HEK293 (cell line): ENCODE measurements around the gene EDAR.
A peak's percentile ranks its signal among the peaks of the same experiment; 100 is the strongest.

Experiments used
- CTCF ChIA-PET: fragments of 350-600 bp; formaldehyde crosslinking; extraction: SDS; loops from one replicate; lab custom pipeline; 2021; ENCODE audit warnings: antibody characterized with exemption; lab: Yijun Ruan, JAX
- POLR2A ChIA-PET: fragments of 300-600 bp; formaldehyde crosslinking; extraction: SDS; loops from one replicate; lab custom pipeline; 2020; ENCODE audit warnings: antibody characterized with exemption, inconsistent platforms; lab: Yijun Ruan, JAX
- H3K27ac ChIP-seq: fragments of 200-500 bp; sonication (Bioruptor generic); 2 replicates; pipeline ENCODE4 v1.5.1; 2014; ENCODE audit warnings: low read depth, low read length, control low read depth, inconsistent platforms; ENCODE audit errors: extremely low read depth
- H3K36me3 ChIP-seq, 2 experiments: fragments of 200-500 bp in 1 of 2; sonication (Bioruptor generic) in 1 of 2; 1 replicate in 1 of 2; 2 replicates in 1 of 2; pipeline ENCODE4 v1.5.1; 2014 to 2017; ENCODE audit warnings: inconsistent platforms in 2 of 2, low read length in 2 of 2; ENCODE audit not compliant: control insufficient read depth in 2 of 2, insufficient read depth in 1 of 2
- H3K4me1 ChIP-seq: fragments of 200-500 bp; sonication (Bioruptor generic); 2 replicates; pipeline ENCODE4 v1.5.1; 2014; ENCODE audit warnings: mild to moderate bottlenecking, low read length, inconsistent platforms; ENCODE audit not compliant: control insufficient read depth, insufficient read depth
- H3K4me3 ChIP-seq: 2 replicates; pipeline ENCODE4 v1.5.1; 2011; ENCODE audit warnings: low read depth, mild to moderate bottlenecking, control low read depth, low read length, moderate library complexity
- H3K9me3 ChIP-seq: fragments of 200-500 bp; sonication (Bioruptor generic); 2 replicates; pipeline ENCODE4 v1.5.1; 2014; ENCODE audit warnings: low read depth, low read length, inconsistent platforms; ENCODE audit not compliant: control insufficient read depth, insufficient read depth
- GFI1B ChIP-seq: fragments of 450-650 bp; formaldehyde crosslinking; IDR thresholded peaks from 2 replicates; pipeline ENCODE4 v1.5.1; 2016; ENCODE audit warnings: missing biosample characterization, missing genetic modification characterization
- GLI2 ChIP-seq: fragments of 450-650 bp; formaldehyde crosslinking; IDR thresholded peaks from 2 replicates; pipeline ENCODE4; 2017; ENCODE audit warnings: missing biosample characterization, missing genetic modification characterization, low read depth, borderline replicate concordance
- GLIS2 ChIP-seq: fragments of 450-650 bp; formaldehyde crosslinking; IDR thresholded peaks from 2 replicates; pipeline ENCODE4 v1.5.1; 2016; ENCODE audit warnings: missing biosample characterization, missing genetic modification characterization
- MYNN ChIP-seq: fragments of 450-650 bp; formaldehyde crosslinking; IDR thresholded peaks from 2 replicates; pipeline ENCODE4 v1.5.1; 2016; ENCODE audit warnings: missing biosample characterization, missing genetic modification characterization, borderline replicate concordance
- OSR2 ChIP-seq: fragments of 450-650 bp; formaldehyde crosslinking; IDR thresholded peaks from 2 replicates; pipeline ENCODE4 v1.5.1; 2016; ENCODE audit warnings: missing biosample characterization, missing genetic modification characterization
- SP7 ChIP-seq: fragments of 450-650 bp; formaldehyde crosslinking; IDR thresholded peaks from 2 replicates; pipeline ENCODE4 v1.5.1; 2016; ENCODE audit warnings: missing biosample characterization, missing genetic modification characterization
- WT1 ChIP-seq: fragments of 450-650 bp; formaldehyde crosslinking; IDR thresholded peaks from 2 replicates; pipeline ENCODE4 v1.5.1; 2016; ENCODE audit warnings: missing biosample characterization, missing genetic modification characterization
- ZFP69B ChIP-seq: fragments of 450-650 bp; formaldehyde crosslinking; IDR thresholded peaks from 2 replicates; pipeline ENCODE4 v1.5.1; 2016; ENCODE audit warnings: missing biosample characterization, missing genetic modification characterization
- ZIC2 ChIP-seq: fragments of 450-650 bp; formaldehyde crosslinking; IDR thresholded peaks from 2 replicates; pipeline ENCODE4 v1.5.1; 2016; ENCODE audit warnings: missing biosample characterization, missing genetic modification characterization
- ZNF114 ChIP-seq: fragments of 450-650 bp; formaldehyde crosslinking; IDR thresholded peaks from 2 replicates; pipeline ENCODE4 v1.5.0; 2017; ENCODE audit warnings: missing biosample characterization, missing genetic modification characterization
- ZNF138 ChIP-seq: fragments of 450-650 bp; formaldehyde crosslinking; IDR thresholded peaks from 2 replicates; pipeline ENCODE4 v1.5.1; 2016; ENCODE audit warnings: missing biosample characterization, missing genetic modification characterization, borderline replicate concordance
- ZNF148 ChIP-seq: fragments of 450-650 bp; formaldehyde crosslinking; IDR thresholded peaks from 2 replicates; pipeline ENCODE4 v1.5.0; 2017; ENCODE audit warnings: missing biosample characterization, missing genetic modification characterization, borderline replicate concordance
- ZNF211 ChIP-seq: fragments of 450-650 bp; formaldehyde crosslinking; IDR thresholded peaks from 2 replicates; pipeline ENCODE4 v1.5.1; 2016; ENCODE audit warnings: low read depth, missing biosample characterization, missing genetic modification characterization
- ZNF223 ChIP-seq: fragments of 450-650 bp; formaldehyde crosslinking; IDR thresholded peaks from 2 replicates; pipeline ENCODE4 v1.5.1; 2016; ENCODE audit warnings: missing biosample characterization, missing genetic modification characterization
- ZNF23 ChIP-seq: fragments of 450-650 bp; formaldehyde crosslinking; IDR thresholded peaks from 2 replicates; pipeline ENCODE4 v1.5.1; 2016; ENCODE audit warnings: missing biosample characterization, missing genetic modification characterization, borderline replicate concordance
- ZNF311 ChIP-seq: fragments of 450-650 bp; formaldehyde crosslinking; IDR thresholded peaks from 2 replicates; pipeline ENCODE4 v1.5.1; 2017; ENCODE audit warnings: missing biosample characterization, missing genetic modification characterization, borderline replicate concordance
- ZNF398 ChIP-seq: fragments of 450-650 bp; formaldehyde crosslinking; IDR thresholded peaks from 2 replicates; pipeline ENCODE4 v1.5.1; 2017; ENCODE audit warnings: missing biosample characterization, missing genetic modification characterization
- ZNF404 ChIP-seq: fragments of 450-650 bp; formaldehyde crosslinking; IDR thresholded peaks from 2 replicates; pipeline ENCODE4 v1.5.1; 2017; ENCODE audit warnings: missing biosample characterization, missing genetic modification characterization
- ZNF423 ChIP-seq: fragments of 450-650 bp; formaldehyde crosslinking; IDR thresholded peaks from 2 replicates; pipeline ENCODE4 v1.5.1; 2016; ENCODE audit warnings: missing biosample characterization, missing genetic modification characterization
- ZNF521 ChIP-seq: fragments of 450-650 bp; formaldehyde crosslinking; IDR thresholded peaks from 2 replicates; pipeline ENCODE4 v1.5.1; 2017; ENCODE audit warnings: missing biosample characterization, mild to moderate bottlenecking, missing genetic modification characterization
- ZNF530 ChIP-seq: fragments of 450-650 bp; formaldehyde crosslinking; IDR thresholded peaks from 2 replicates; pipeline ENCODE4 v1.5.1; 2016; ENCODE audit warnings: low read depth, missing biosample characterization, missing genetic modification characterization
- ZNF571 ChIP-seq: fragments of 450-650 bp; formaldehyde crosslinking; IDR thresholded peaks from 2 replicates; pipeline ENCODE4 v1.5.0; 2017; ENCODE audit warnings: missing biosample characterization, missing genetic modification characterization
- ZNF600 ChIP-seq: fragments of 450-650 bp; formaldehyde crosslinking; IDR thresholded peaks from 2 replicates; pipeline ENCODE4 v1.5.1; 2016; ENCODE audit warnings: missing biosample characterization, missing genetic modification characterization
- ZNF624 ChIP-seq: fragments of 450-650 bp; formaldehyde crosslinking; IDR thresholded peaks from 2 replicates; pipeline ENCODE4 v1.5.1; 2017; ENCODE audit warnings: missing biosample characterization, missing genetic modification characterization
- ZNF654 ChIP-seq: fragments of 450-650 bp; formaldehyde crosslinking; IDR thresholded peaks from 2 replicates; pipeline ENCODE4 v1.5.1; 2016; ENCODE audit warnings: low read depth, missing biosample characterization, missing genetic modification characterization
- ZNF670 ChIP-seq: fragments of 450-650 bp; formaldehyde crosslinking; IDR thresholded peaks from 2 replicates; pipeline ENCODE4 v1.5.1; 2016; ENCODE audit warnings: missing biosample characterization, missing genetic modification characterization, low read depth
- ZNF707 ChIP-seq: fragments of 450-650 bp; formaldehyde crosslinking; IDR thresholded peaks from 2 replicates; pipeline ENCODE4 v1.5.1; 2016; ENCODE audit warnings: missing biosample characterization, missing genetic modification characterization
- ZNF747 ChIP-seq: fragments of 450-650 bp; formaldehyde crosslinking; IDR thresholded peaks from 2 replicates; pipeline ENCODE4 v1.5.1; 2016; ENCODE audit warnings: missing biosample characterization, missing genetic modification characterization
- ZSCAN16 ChIP-seq: fragments of 450-650 bp; formaldehyde crosslinking; IDR thresholded peaks from 2 replicates; pipeline ENCODE4 v1.5.1; 2016; ENCODE audit warnings: missing biosample characterization, missing genetic modification characterization
- ZSCAN5A ChIP-seq: fragments of 450-650 bp; formaldehyde crosslinking; IDR thresholded peaks from 2 replicates; pipeline ENCODE4 v1.5.1; 2016; ENCODE audit warnings: missing biosample characterization, missing genetic modification characterization
- ZXDB ChIP-seq: fragments of 450-650 bp; formaldehyde crosslinking; IDR thresholded peaks from 2 replicates; pipeline ENCODE4 v1.5.1; 2016; ENCODE audit warnings: missing biosample characterization, missing genetic modification characterization

EDAR gene

GRCh38 chr2:109027702-109028101 is 38.7 kb upstream of the EDAR start:
- Histone ChIP-seq H3K4me1 (peaks cover 32% of the 10 kb centered on the region), H3K36me3 (no peaks in the 10 kb centered on the region), H3K27ac (no peak overlapping the region), H3K4me3 (no peak overlapping the region), H3K9me3 (no peaks in the 10 kb centered on the region)
- TF ChIP-seq ZNF571 (tag by site-specific recombination) = no peak
- no peak for TF ChIP-seq OSR2 (tag by site-specific recombination)
- no peak for TF ChIP-seq ZNF23 (tag by site-specific recombination)
- peak; percentile 72 for TF ChIP-seq ZIC2 (tag by site-specific recombination)
- TF ChIP-seq ZSCAN5A (tag by site-specific recombination) = no peak
- CTCF ChIA-PET = no interaction called here
- POLR2A ChIA-PET = no interaction called here

GRCh38 chr2:109024477-109024876 is 35.5 kb upstream of the EDAR start:
- Histone ChIP-seq H3K4me1 (peaks cover 18% of the 10 kb centered on the region), H3K27ac (no peak overlapping the region), H3K9me3 (no peaks in the 10 kb centered on the region), H3K36me3 (no peaks in the 10 kb centered on the region), H3K4me3 (no peak overlapping the region)
- ChIA-PET POLR2A (no interaction called here), CTCF (no interaction called here)
- no peak for TF ChIP-seq ZNF311 (tag by site-specific recombination)
- no peak for TF ChIP-seq ZNF600
- no peak for TF ChIP-seq GLI2 (tag by site-specific recombination)
- no peak for TF ChIP-seq ZNF624
- TF ChIP-seq ZNF138 (tag by site-specific recombination) = no peak
- TF ChIP-seq WT1 = no peak
- no peak for TF ChIP-seq GFI1B
- TF ChIP-seq ZNF521 (tag by site-specific recombination) = no peak
- TF ChIP-seq ZNF654 (tag by site-specific recombination) = no peak
- no peak for TF ChIP-seq ZNF707 (tag by site-specific recombination)
- no peak for TF ChIP-seq ZIC2 (tag by site-specific recombination)
- no peak for TF ChIP-seq ZNF223 (tag by site-specific recombination)
- no peak for TF ChIP-seq GLIS2 (tag by site-specific recombination)
- no peak for TF ChIP-seq SP7

GRCh38 chr2:109021895-109022300 is 32.9 kb upstream of the EDAR start:
- CTCF ChIA-PET = interaction anchor here (1.0 to 1.2 kb wide), 2 partner anchors 23 to 44 kb away, joined by 3 to 4 read pairs; no protein-coding TSS in a partner anchor
- H3K27ac ChIP-seq = no peak overlapping the region
- H3K4me3 ChIP-seq = no peak overlapping the region
- no peaks in the 10 kb centered on the region for H3K36me3 ChIP-seq
- POLR2A ChIA-PET = no interaction called here
- peaks cover 7% of the 10 kb centered on the region for H3K4me1 ChIP-seq
- H3K9me3 ChIP-seq = no peaks in the 10 kb centered on the region
- no peak for TF ChIP-seq ZNF670 (tag by site-specific recombination)
- no peak for TF ChIP-seq WT1
- TF ChIP-seq ZNF114 (tag by site-specific recombination) = no peak
- TF ChIP-seq ZNF530 = no peak
- no peak for TF ChIP-seq ZNF747 (tag by site-specific recombination)
- TF ChIP-seq ZNF423 (tag by site-specific recombination) = no peak
- TF ChIP-seq ZNF211 (tag by site-specific recombination) = no peak
- TF ChIP-seq ZSCAN16 = no peak
- TF ChIP-seq ZNF148 (tag by site-specific recombination) = no peak
- no peak for TF ChIP-seq ZFP69B
- TF ChIP-seq ZNF398 (tag by site-specific recombination) = no peak
- TF ChIP-seq ZXDB (tag by site-specific recombination) = no peak
- TF ChIP-seq MYNN = no peak
- no peak for TF ChIP-seq ZNF404 (tag by site-specific recombination)
